IPS-15b (cell line): ENCODE data around the gene FOXQ1.
"Not testable (repeated sequence)": the region's sequence is repeated elsewhere in the genome, so short reads cannot be mapped to it uniquely, and the experiment has no call there.

Experiments used
- H3K27me3 ChIP-seq: one replicate; pipeline ENCODE4 v1.6.1; 2013; ENCODE audit warnings: low read length; ENCODE audit not compliant: control insufficient read depth, insufficient read depth
- H3K36me3 ChIP-seq: one replicate; pipeline ENCODE4 v1.6.1; 2013; ENCODE audit warnings: low read length; ENCODE audit not compliant: control insufficient read depth, insufficient read depth
- H3K4me1 ChIP-seq: one replicate; pipeline ENCODE4 v1.6.1; 2013; ENCODE audit warnings: mild to moderate bottlenecking, low read length; ENCODE audit not compliant: control insufficient read depth, insufficient read depth
- H3K4me3 ChIP-seq: one replicate; pipeline ENCODE4 v1.5.1; 2013; ENCODE audit warnings: low read depth, low read length
- H3K9ac ChIP-seq: one replicate; pipeline ENCODE4 v1.6.1; 2013; ENCODE audit warnings: low read depth, mild to moderate bottlenecking, low read length
- H3K9me3 ChIP-seq: one replicate; pipeline ENCODE4 v1.6.1; 2013; ENCODE audit warnings: mild to moderate bottlenecking, low read length; ENCODE audit not compliant: control insufficient read depth, insufficient read depth

FOXQ1 gene

DNA sequence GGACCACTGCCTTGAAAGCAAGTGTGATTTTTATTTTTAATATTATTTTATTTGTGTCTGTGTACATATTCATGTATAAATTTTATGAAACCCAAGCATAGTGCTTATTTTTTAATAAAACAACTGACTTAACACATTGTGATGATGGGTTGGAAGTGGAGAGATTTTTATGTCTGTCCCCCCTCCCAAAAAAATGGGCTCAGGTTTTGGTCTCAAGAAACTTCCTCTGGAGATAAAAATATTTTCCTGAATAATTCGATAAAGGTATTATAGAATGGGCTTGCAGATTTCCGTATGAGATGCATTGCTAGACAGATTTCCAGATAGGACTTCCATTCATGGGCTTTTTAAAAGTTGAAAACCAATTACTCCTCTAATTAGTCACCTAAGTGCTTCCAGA is 2.7 kb downstream of the FOXQ1 start:
- Histone ChIP-seq H3K4me1 (no peaks in the 10 kb centered on the region), H3K4me3 (no peak overlapping the region), H3K27me3 (peaks cover 65% of the 10 kb centered on the region), H3K36me3 (no peaks in the 10 kb centered on the region), H3K9me3 (no peaks in the 10 kb centered on the region), H3K9ac (no peak overlapping the region)

DNA sequence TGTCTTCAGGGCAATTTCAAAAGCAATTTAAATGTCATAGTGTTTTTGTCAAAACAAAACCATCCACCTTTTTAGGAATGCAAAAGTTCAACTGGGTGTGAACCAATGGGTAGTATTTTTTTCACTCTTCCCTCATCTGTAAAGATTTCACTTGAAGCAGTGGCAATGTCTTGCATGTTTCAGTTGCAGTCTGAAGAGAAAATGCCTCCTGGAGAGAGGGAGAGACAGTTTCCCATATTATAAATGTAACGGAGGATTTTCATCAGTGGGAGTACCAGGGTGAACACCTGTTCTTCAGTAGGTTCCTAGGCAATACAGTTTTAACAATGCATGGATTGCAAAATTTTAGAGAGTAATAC is 3.3 kb downstream of the FOXQ1 start:
- Histone ChIP-seq H3K4me1 (no peaks in the 10 kb centered on the region), H3K36me3 (no peaks in the 10 kb centered on the region), H3K27me3 (peaks cover 59% of the 10 kb centered on the region), H3K9ac (no peak overlapping the region), H3K9me3 (no peaks in the 10 kb centered on the region), H3K4me3 (no peak overlapping the region)

DNA sequence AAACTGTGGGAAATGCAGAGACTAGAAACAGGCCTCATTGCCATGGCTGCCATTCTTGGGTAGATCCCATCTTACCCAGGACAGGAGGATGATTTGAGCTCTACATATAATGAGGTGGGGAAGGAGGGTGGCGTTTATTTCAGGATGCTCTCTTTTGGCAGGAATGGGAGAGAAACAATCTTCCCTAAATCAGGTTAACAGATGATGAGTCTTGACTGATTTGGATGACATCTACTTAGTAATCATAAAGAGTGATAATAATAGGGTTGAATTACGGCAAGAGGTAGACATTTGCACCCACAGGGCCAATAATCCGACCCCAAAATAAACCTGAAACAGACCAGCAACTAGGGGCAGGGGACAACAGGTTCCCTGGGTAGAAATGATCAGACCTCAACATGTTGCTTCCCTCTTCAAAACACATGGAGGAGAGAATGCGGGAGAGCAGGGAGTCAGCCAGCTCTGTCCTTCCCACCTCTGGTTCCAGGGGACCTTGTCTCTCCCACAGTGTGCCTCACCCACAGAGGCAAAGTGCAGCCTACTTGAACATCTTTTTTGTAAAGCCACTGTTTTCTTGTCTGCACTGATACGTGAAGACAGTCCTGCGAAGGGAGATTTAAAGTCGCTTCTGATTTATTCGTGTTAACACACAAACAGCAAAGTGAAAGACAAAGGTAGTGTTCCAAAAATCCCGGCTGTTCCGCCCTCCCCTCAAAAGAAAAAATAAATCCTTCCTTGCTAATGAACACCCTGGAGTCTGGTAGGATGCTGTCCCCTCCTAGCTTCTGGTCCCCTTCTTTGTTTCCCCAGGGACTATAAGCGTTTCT is 3.9 kb downstream of the FOXQ1 start:
- Histone ChIP-seq H3K9ac (no peak overlapping the region), H3K9me3 (no peaks in the 10 kb centered on the region), H3K4me3 (peak overlapping the region; percentile 18), H3K36me3 (no peaks in the 10 kb centered on the region), H3K4me1 (no peaks in the 10 kb centered on the region), H3K27me3 (peaks cover 53% of the 10 kb centered on the region)

DNA sequence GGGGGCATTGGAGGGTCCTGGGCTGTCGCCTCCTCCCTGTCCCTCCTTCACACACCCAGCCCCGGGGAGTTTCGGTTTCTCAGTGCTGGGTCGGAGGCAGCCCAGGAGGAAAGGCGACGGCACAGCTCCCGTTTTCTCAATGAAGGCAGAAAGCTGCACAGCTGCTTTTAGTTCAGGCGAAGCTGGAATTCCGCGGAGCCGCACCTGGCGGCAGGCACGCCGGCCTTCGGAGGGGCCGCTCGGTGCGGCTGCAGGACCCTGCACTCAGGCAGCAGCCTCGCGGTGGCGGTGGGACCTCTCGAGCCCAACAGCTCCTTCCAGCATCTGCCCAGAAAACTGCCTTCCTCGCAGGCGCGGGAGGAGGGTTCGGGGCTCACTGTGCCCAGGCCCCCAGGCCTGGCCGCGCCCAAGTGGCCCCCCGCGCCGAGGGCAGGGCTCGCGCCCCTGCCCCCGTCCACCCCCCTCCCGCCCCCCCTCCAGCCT is 4.6 kb downstream of the FOXQ1 start:
- H3K9ac ChIP-seq: no peak overlapping the region
- H3K36me3 ChIP-seq: no peaks in the 10 kb centered on the region
- no peaks in the 10 kb centered on the region for H3K9me3 ChIP-seq
- H3K27me3 ChIP-seq: peaks cover 45% of the 10 kb centered on the region
- H3K4me3 ChIP-seq: peak overlapping the region; percentile 37
- H3K4me1 ChIP-seq: no peaks in the 10 kb centered on the region

DNA sequence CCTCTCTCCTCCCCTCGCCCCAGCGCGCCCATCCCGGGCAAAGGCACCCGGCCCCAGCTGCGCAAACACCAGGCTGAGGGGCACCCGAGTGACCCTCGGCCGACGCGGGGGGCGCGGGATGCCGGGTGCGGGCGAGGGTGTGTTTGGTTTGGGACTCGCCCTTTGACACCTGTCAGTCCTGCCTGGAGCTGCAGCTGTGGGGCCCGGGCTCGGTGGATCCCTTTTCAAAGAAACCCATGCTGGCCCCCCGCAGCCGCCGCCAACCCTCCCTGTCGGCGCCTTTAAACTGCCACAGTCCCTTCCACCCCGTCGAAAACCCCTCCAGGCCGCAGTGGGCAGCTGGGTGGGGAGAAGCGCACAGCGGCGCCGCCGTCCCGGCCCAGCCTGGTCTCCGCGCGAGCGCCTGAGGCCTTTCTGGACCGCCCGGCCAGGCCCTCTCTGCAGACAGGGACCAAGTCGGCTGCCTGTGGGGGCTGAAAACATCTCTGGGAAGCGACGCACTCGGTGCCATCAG is 5.5 kb downstream of the FOXQ1 start:
- no peaks in the 10 kb centered on the region for H3K36me3 ChIP-seq
- H3K4me3 ChIP-seq: no peak overlapping the region
- H3K9me3 ChIP-seq: no peaks in the 10 kb centered on the region
- H3K9ac ChIP-seq: no peak overlapping the region
- no peaks in the 10 kb centered on the region for H3K4me1 ChIP-seq
- H3K27me3 ChIP-seq: peaks cover 39% of the 10 kb centered on the region

DNA sequence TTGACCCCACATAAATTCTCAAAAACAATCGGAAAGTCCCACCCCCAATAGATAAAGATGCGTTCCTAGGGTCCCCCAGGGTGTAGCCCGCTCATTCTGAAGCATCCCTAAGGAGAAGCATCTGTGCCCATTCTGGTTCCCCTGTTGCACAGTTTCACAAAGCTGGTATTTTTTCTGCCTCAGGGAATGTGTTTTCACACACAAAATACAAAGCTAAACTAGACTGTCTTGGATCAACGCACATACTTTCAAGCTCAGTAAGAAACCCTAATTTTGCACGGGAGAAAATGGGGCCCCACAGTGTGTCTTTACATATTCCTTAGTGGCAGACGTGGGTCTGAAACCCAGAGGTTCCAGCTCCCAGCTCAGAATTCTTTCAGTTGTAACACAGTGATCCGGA is 6.1 kb downstream of the FOXQ1 start:
- Histone ChIP-seq H3K9me3 (no peaks in the 10 kb centered on the region), H3K9ac (no peak overlapping the region), H3K36me3 (no peaks in the 10 kb centered on the region), H3K4me1 (no peaks in the 10 kb centered on the region), H3K27me3 (peaks cover 33% of the 10 kb centered on the region), H3K4me3 (no peak overlapping the region)

DNA sequence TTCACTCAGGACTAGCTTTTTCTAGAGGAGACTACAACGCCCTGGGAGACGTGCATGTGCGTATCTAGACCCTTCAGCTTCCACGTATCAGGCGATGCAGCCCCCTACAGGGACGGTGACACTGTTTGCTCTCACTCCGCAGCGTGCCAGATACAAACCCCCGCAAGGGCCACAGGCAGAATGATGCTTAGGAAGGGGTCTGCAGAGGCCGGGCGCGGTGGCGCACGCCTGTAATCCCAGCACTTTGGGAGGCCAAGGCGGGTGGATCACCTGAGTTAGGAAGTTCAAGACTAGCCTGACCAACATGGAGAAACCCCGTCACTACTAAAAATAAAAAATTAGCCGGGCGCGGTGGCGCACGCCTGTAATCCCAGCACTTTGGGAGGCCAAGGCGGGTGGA is 6.7 kb downstream of the FOXQ1 start:
- not testable (repeated sequence) for H3K4me1 ChIP-seq, H3K36me3 ChIP-seq, H3K4me3 ChIP-seq, H3K9ac ChIP-seq, H3K9me3 ChIP-seq
- H3K27me3 ChIP-seq: peaks cover 32% of the 10 kb centered on the region

DNA sequence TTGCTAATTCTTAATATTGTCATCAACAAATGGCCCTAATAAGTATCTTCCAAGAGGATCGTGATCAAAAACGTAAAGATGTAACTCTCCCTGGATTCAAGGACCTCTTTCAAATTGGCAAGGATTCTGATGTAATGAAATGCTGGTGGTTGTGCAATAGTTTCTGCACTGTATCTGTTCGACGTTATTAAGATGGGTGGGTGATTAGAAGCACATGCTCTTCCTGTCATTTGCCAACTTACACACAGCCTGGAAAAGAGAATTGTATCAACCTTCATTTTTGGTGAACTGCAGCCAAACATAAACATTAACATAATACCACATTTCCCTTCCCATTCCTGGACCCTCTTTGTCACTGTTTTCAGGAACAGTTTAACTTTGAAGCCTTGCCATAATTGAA is 9.8 kb downstream of the FOXQ1 start:
- no peaks in the 10 kb centered on the region for H3K4me1 ChIP-seq
- no peak overlapping the region for H3K4me3 ChIP-seq
- no peak overlapping the region for H3K9ac ChIP-seq
- no peaks in the 10 kb centered on the region for H3K36me3 ChIP-seq
- H3K9me3 ChIP-seq: no peaks in the 10 kb centered on the region
- H3K27me3 ChIP-seq: peaks cover 3% of the 10 kb centered on the region

DNA sequence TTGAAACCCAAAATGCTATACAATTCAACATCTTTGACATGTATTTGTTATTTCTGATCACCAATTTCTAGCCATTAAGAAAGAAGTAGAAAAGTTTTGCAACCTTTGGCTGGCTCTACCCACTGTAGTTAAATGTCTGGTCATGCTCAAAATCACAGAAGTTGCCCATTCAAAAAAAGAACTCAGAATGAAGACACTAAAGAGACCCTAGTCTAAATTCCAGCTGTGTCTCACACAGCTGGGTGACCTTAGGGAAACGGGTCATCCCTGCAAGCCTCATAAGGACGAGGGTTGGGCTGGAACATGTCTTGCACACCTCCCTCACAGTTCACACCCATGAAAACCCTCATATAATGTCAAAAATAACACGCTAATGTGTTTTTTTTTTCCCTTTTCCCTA is 10.3 kb downstream of the FOXQ1 start:
- Histone ChIP-seq H3K9me3 (no peaks in the 10 kb centered on the region), H3K4me1 (no peaks in the 10 kb centered on the region), H3K9ac (no peak overlapping the region), H3K27me3 (peaks cover 3% of the 10 kb centered on the region), H3K4me3 (no peak overlapping the region), H3K36me3 (no peaks in the 10 kb centered on the region)

DNA sequence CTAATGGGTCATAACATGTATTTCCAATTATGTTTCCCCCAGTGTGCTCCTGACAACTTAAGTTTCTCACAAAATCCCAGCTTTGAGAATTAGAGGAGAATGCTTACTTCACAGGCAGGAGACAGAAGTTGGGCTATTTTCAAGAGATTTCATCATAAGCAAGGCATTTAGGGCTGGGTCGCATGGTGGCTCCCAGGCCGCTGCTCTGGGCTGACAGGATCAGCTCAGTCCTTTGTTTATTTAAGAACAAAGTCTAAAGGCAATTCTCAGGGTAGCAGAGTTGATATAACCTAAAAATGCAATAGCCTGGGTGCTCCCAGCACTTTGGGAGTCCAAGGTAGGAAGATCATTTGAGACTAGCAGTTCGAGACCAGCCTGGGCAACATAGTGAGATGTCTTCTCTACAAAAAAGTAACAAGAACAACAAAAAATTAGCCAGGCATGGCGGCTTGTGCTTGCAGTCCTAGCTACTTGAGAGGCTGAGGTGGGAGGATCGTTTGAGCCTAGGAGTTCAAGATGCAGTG is 10.9 kb downstream of the FOXQ1 start:
- Histone ChIP-seq H3K9ac (no peak overlapping the region), H3K9me3 (no peaks in the 10 kb centered on the region), H3K27me3 (peaks cover 3% of the 10 kb centered on the region), H3K4me1 (no peaks in the 10 kb centered on the region), H3K4me3 (no peak overlapping the region), H3K36me3 (no peaks in the 10 kb centered on the region)

DNA sequence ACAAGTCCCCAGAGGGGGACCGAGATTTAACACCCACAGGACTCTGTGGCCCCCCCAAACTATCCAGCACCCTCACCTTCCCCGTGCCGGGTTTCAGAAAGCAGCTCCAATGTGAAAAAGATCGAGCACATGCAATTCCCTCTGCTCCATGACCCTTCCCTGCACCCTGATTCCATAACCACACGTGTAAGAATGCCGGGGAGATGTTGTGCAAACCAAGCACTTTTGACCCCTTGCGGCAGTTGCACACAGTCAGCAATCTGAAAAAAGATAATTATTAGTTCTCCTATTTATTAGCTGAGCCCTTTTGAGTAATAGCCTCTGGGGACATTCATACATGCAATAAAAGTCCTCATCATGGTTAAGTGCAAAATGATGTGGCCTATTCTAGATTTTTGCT is 13.0 kb downstream of the FOXQ1 start:
- no peak overlapping the region for H3K4me3 ChIP-seq
- H3K36me3 ChIP-seq: no peaks in the 10 kb centered on the region
- no peaks in the 10 kb centered on the region for H3K9me3 ChIP-seq
- H3K4me1 ChIP-seq: no peaks in the 10 kb centered on the region
- H3K27me3 ChIP-seq: no peaks in the 10 kb centered on the region
- H3K9ac ChIP-seq: no peak overlapping the region
